ENCODE results near the gene DDX54.
A peak's percentile ranks its signal among the peaks of the same experiment; 100 is the strongest.
"Not testable (repeated sequence)": the region's sequence is repeated elsewhere in the genome, so short reads cannot be mapped to it uniquely, and the experiment has no call there.

Gene DDX54

GRCh38 chr12:113221181-113221996, 36.1 kb upstream of the DDX54 start, which contains the start of gene TPCN1:
TPCN1 (plus strand) TSS chr12:113221464; CDS start chr12:113226853, 5,389 bp downstream.
- peak; percentile 99 for FAIRE-seq
- peak; percentile 90 for TF ChIP-seq TAF1 (IDR thresholded peaks at IDR 0.05; ENCODE audit: low read depth, low read length)
- peak; percentile 96 for TF ChIP-seq POLR2A (IDR thresholded peaks at IDR 0.05; ENCODE audit: low read depth, low read length)
- TF ChIP-seq PAX5 (IDR thresholded peaks at IDR 0.05; ENCODE audit: insufficient read depth, low read length, severe bottlenecking), result no peak
- TF ChIP-seq POLR2AphosphoS5 (IDR thresholded peaks at IDR 0.05; ENCODE audit: low read depth, low read length), result peak; percentile 96
- no peak; the same call in 1 of the 2 replicates for TF ChIP-seq POU2F2 (IDR thresholded peaks at IDR 0.05; ENCODE audit: low read depth, low read length)
- TF ChIP-seq SPI1 (IDR thresholded peaks at IDR 0.05; ENCODE audit: low read depth, low read length), result 0 out of 2 replicates have a peak, but pooled peaks have one; percentile 21
- peak; percentile 87 for DNase-seq (ENCODE audit: insufficient read length, low spot score)

- DNase-seq (ENCODE audit: insufficient read length, low spot score) (no peak), FAIRE-seq (no peak)
- TF ChIP-seq POLR2AphosphoS5 (IDR thresholded peaks at IDR 0.05; ENCODE audit: low read depth, low read length), result no peak
- no peak for TF ChIP-seq PAX5 (IDR thresholded peaks at IDR 0.05; ENCODE audit: insufficient read depth, low read length, severe bottlenecking)
- no peak for TF ChIP-seq TAF1 (IDR thresholded peaks at IDR 0.05; ENCODE audit: low read depth, low read length)
- TF ChIP-seq POU2F2 (IDR thresholded peaks at IDR 0.05; ENCODE audit: low read depth, low read length), result no peak
- TF ChIP-seq SPI1 (IDR thresholded peaks at IDR 0.05; ENCODE audit: low read depth, low read length), result no peak
- TF ChIP-seq POLR2A (IDR thresholded peaks at IDR 0.05; ENCODE audit: low read depth, low read length), result no peak
Observed at GRCh38 chr12:113220593-113221180, 35.4 kb upstream of the DDX54 start.

- FAIRE-seq (no peak), DNase-seq (ENCODE audit: insufficient read length, low spot score) (no peak)
- TF ChIP-seq PAX5 (IDR thresholded peaks at IDR 0.05; ENCODE audit: insufficient read depth, low read length, severe bottlenecking) (no peak), POLR2AphosphoS5 (IDR thresholded peaks at IDR 0.05; ENCODE audit: low read depth, low read length) (no peak), POU2F2 (IDR thresholded peaks at IDR 0.05; ENCODE audit: low read depth, low read length) (no peak), SPI1 (IDR thresholded peaks at IDR 0.05; ENCODE audit: low read depth, low read length) (no peak), POLR2A (IDR thresholded peaks at IDR 0.05; ENCODE audit: low read depth, low read length) (no peak), TAF1 (IDR thresholded peaks at IDR 0.05; ENCODE audit: low read depth, low read length) (no peak)
Observed at GRCh38 chr12:113216027-113216426, 30.7 kb upstream of the DDX54 start.

GRCh38 chr12:113214895-113215400, 29.7 kb upstream of the DDX54 start:
- TF ChIP-seq POU2F2 (IDR thresholded peaks at IDR 0.05; ENCODE audit: low read depth, low read length) (peak; percentile 35), PAX5 (IDR thresholded peaks at IDR 0.05; ENCODE audit: insufficient read depth, low read length, severe bottlenecking) (no peak), SPI1 (IDR thresholded peaks at IDR 0.05; ENCODE audit: low read depth, low read length) (peak; percentile 95)
- DNase-seq (ENCODE audit: insufficient read length, low spot score) (no peak), FAIRE-seq (peak; percentile 31)

- DNase-seq (ENCODE audit: insufficient read length, low spot score) (no peak), FAIRE-seq (no peak)
- TF ChIP-seq PAX5 (IDR thresholded peaks at IDR 0.05; ENCODE audit: insufficient read depth, low read length, severe bottlenecking), result no peak
- TF ChIP-seq SPI1 (IDR thresholded peaks at IDR 0.05; ENCODE audit: low read depth, low read length), result peak; percentile 29; the same call in 1 of the 2 replicates
Observed at GRCh38 chr12:113211160-113211559, 25.9 kb upstream of the DDX54 start.

- no peak for TF ChIP-seq PAX5 (IDR thresholded peaks at IDR 0.05; ENCODE audit: insufficient read depth, low read length, severe bottlenecking)
- TF ChIP-seq TAF1 (IDR thresholded peaks at IDR 0.05; ENCODE audit: low read depth, low read length), result no peak
- TF ChIP-seq POLR2AphosphoS5 (IDR thresholded peaks at IDR 0.05; ENCODE audit: low read depth, low read length), result peak; percentile 22; the same call in 1 of the 2 replicates
- peak; percentile 94 for TF ChIP-seq POU2F2 (IDR thresholded peaks at IDR 0.05; ENCODE audit: low read depth, low read length)
- peak; percentile 54; the same call in 1 of the 2 replicates for TF ChIP-seq POLR2A (IDR thresholded peaks at IDR 0.05; ENCODE audit: low read depth, low read length)
- peak; percentile 72 for TF ChIP-seq SPI1 (IDR thresholded peaks at IDR 0.05; ENCODE audit: low read depth, low read length)
- DNase-seq (ENCODE audit: insufficient read length, low spot score), result peak; percentile 54
- FAIRE-seq, result peak; percentile 99
Observed at GRCh38 chr12:113208041-113208934, 23.0 kb upstream of the DDX54 start.

GRCh38 chr12:113207613-113208040, 22.3 kb upstream of the DDX54 start:
- DNase-seq (ENCODE audit: insufficient read length, low spot score) (no peak), FAIRE-seq (no peak)
- no peak for TF ChIP-seq POLR2A (IDR thresholded peaks at IDR 0.05; ENCODE audit: low read depth, low read length)
- TF ChIP-seq PAX5 (IDR thresholded peaks at IDR 0.05; ENCODE audit: insufficient read depth, low read length, severe bottlenecking), result no peak
- TF ChIP-seq SPI1 (IDR thresholded peaks at IDR 0.05; ENCODE audit: low read depth, low read length), result no peak
- TF ChIP-seq TAF1 (IDR thresholded peaks at IDR 0.05; ENCODE audit: low read depth, low read length), result no peak
- TF ChIP-seq POLR2AphosphoS5 (IDR thresholded peaks at IDR 0.05; ENCODE audit: low read depth, low read length), result no peak
- TF ChIP-seq POU2F2 (IDR thresholded peaks at IDR 0.05; ENCODE audit: low read depth, low read length), result no peak

GRCh38 chr12:113206802-113207201, 21.5 kb upstream of the DDX54 start:
- not testable (repeated sequence) for DNase-seq (ENCODE audit: insufficient read length, low spot score); FAIRE-seq

GRCh38 chr12:113204804-113205203, 19.5 kb upstream of the DDX54 start:
- DNase-seq (ENCODE audit: insufficient read length, low spot score) (no peak), FAIRE-seq (no peak)
- no peak for TF ChIP-seq POLR2AphosphoS5 (IDR thresholded peaks at IDR 0.05; ENCODE audit: low read depth, low read length)
- no peak for TF ChIP-seq TAF1 (IDR thresholded peaks at IDR 0.05; ENCODE audit: low read depth, low read length)
- no peak for TF ChIP-seq PAX5 (IDR thresholded peaks at IDR 0.05; ENCODE audit: insufficient read depth, low read length, severe bottlenecking)
- no peak for TF ChIP-seq SPI1 (IDR thresholded peaks at IDR 0.05; ENCODE audit: low read depth, low read length)
